Metanephros (tissue), 2 donors: ENCODE measurements around the gene C2orf66. TPM values are rescaled to one million over a fixed set of nuclear protein-coding genes. Genes with fewer than 3 reads are reported as not detected.

Experiments
- small RNA-seq: library from RNA; depleted of rRNA; stranded (forward); fragments of <200 nt; gene quantifications from one replicate; pipeline ENCODE3, GENCODE V24; 2014; ENCODE audit warnings: low replicate concordance
- total RNA-seq: library from RNA; depleted of rRNA; stranded (reverse); fragments of >200 nt; gene quantifications from one replicate; pipeline ENCODE4 v1.2.3, GENCODE V29; 2014

C2orf66 gene
- not detected for total RNA-seq

DNA sequence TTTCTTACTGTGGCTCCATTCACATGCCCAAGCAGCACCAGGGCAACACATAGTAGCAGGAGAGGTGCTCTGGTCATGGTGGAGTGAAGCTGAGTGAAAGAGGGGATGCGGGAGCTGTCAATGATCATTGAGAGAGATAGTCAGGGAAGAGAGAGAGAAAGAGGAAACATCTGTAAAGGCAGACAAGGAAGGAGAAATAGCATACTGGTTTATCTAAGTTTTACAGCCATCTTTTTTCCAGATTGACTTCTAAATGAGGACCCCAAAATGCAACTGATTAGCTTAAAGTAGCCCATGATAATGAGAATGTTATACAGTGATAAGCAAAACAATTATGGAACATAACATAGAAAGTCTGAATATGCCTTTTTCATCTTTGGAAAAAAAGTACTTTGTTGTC is at the start of gene C2orf66:
TSS of gene C2orf66 (minus strand) at position 96 of the 400 bp plus-strand sequence. CDS start at position 77, 19 bp downstream.

Small RNA genes within 50 kb of the gene (small RNA-seq; reads per million reads assigned to genes)
- gene AC012486.1: not detected

Other genes with a start within 250 kb of the C2orf66 start
- gene HECW2, start 215.8 kb downstream of the C2orf66 start, total RNA-seq: 28.4 TPM
- gene CCDC150, start 169.6 kb downstream of the C2orf66 start, total RNA-seq: 7.1 TPM
- gene GTF3C3, start 9.7 kb downstream of the C2orf66 start, total RNA-seq: 48.6 TPM
- 31.6 TPM for gene PGAP1, start 117.4 kb upstream of the C2orf66 start, total RNA-seq